Measurements from ENCODE around the gene PAQR7. TPM values are rescaled to one million over a fixed set of nuclear protein-coding genes. Genes with fewer than 3 reads are reported as not detected.

The PAQR7 gene
- total RNA-seq, 2 experiments from 2014 or later, result 1.4 TPM

DNA sequence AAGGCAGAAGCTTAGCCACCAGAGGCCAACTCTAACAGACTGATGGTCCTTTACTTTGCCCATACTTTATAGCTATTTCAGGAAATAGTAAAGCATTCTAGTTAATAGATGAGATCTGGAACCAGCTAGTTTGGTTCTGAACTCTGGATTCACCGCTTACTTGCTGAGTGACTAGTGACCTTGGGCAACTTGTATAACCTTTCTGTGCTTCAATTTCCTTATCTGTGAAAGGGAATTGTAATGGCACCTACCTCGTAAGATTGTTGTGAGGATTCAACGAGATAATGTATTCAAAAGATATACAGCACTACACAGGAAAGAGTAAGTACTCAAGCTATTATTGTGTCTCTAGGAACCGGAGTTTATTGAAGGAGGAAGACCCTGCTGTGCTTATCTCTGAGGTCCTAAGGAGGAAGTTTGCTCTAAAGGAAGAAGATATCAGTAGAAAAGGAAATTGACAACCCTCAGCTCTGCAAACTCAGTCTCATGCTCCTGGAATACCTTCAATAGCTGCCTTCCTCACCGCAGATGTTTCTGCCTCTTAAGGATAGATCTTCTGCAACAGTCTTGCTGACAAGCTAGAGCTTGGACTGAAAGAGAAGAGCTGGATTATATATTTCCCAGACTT, 43.8 kb downstream of the PAQR7 start:
- H3K27me3 Mint-ChIP-seq, result no peaks in the 10 kb centered on the region
- DNase-seq, result no peak
- H3K4me1 Mint-ChIP-seq, result no peaks in the 10 kb centered on the region
- no peak overlapping the region for H3K4me3 Mint-ChIP-seq
- H3K9me3 Mint-ChIP-seq, result no peaks in the 10 kb centered on the region
- POLR2A ChIA-PET, result interaction anchor here (0.6 to 1.3 kb wide), 3 partner anchors 10 to 88 kb away, joined by 3 to 7 read pairs (median 3); partner anchors contain the start of gene PAQR7
- no peak overlapping the region for H3K27ac Mint-ChIP-seq
- CTCF ChIA-PET, result no interaction called here
- peaks cover 64% of the 10 kb centered on the region for H3K36me3 Mint-ChIP-seq (ENCODE audit: low read depth)

DNA sequence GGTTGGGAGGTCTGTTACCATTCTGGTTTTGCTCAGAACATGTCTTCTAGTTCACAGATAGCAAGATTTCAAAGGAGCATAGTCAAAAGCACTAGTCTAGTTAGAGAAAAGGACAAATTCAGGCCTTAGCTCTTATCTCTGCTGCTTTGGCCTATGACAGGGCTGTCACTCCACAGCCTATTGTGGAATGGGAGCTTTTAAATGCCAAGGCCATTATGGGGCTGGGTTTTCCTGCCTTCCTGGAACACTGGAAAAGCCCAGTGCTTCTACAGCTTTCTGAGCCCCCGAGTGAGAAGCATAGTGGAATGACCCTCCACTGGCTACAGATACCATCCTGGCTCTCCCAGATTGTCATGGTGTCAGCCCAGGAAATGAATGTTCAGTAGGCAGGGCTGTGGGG, 46.5 kb downstream of the PAQR7 start:
- POLR2A ChIA-PET, result interaction anchor here (2.0 kb wide), 1 partner anchor 9 kb away, joined by 11 read pairs; the partner anchor contains the start of gene MTFR1L
- Mint-ChIP-seq H3K4me3 (no peak overlapping the region), H3K9me3 (no peaks in the 10 kb centered on the region), H3K27ac (no peak overlapping the region), H3K4me1 (no peaks in the 10 kb centered on the region), H3K27me3 (no peaks in the 10 kb centered on the region), H3K36me3 (ENCODE audit: low read depth) (peaks cover 56% of the 10 kb centered on the region)
- no peak for DNase-seq
- CTCF ChIA-PET, result no interaction called here

DNA sequence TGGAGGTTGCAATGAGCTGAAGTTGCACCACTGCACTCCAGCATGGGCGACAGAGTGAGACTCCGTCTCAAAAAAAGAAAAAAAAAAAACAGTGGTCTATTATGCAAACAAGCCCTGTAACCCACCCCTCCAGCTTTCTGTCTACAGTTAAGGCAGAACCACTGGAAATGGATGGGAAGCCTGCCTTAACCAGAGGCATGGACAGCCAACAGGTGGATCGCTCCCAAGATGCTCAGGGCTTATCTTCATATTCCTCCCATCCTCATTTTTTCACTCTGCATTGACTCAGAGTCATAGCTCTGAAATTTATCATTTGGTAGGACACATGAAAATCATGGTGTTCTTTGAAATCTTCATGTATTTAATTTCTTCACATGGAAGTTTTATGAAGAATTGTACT, 47.0 kb downstream of the PAQR7 start:
- Mint-ChIP-seq H3K27me3 (no peaks in the 10 kb centered on the region), H3K27ac (no peak overlapping the region), H3K36me3 (ENCODE audit: low read depth) (peaks cover 53% of the 10 kb centered on the region), H3K4me1 (no peaks in the 10 kb centered on the region), H3K4me3 (no peak overlapping the region), H3K9me3 (no peaks in the 10 kb centered on the region)
- ChIA-PET CTCF (no interaction called here), POLR2A (interaction anchor here (2.0 kb wide), 1 partner anchor 8 kb away, joined by 11 read pairs; the partner anchor contains the start of gene MTFR1L)
- DNase-seq, result no peak

DNA sequence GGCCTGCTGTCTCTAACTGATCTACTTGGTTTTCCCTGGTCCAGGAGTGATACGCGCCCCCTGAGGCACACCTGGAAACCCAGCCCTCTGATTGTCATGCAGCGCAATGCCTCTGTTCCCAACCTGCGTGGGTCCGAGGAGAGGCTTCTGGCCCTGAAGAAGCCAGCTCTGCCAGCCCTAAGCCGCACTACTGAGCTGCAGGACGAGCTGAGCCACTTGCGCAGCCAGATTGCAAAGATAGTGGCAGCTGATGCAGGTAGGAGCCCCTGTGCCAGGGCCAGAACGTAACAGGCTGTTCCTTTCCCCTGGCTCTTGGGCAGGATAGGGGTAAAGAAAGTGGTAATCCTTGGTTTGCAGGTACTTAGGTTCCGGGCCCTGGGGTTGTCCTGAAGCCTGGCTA, 48.9 kb downstream of the PAQR7 start:
- ChIA-PET POLR2A (no interaction called here), CTCF (no interaction called here)
- H3K4me1 Mint-ChIP-seq, result peaks cover 7% of the 10 kb centered on the region
- DNase-seq, result no peak
- no peaks in the 10 kb centered on the region for H3K27me3 Mint-ChIP-seq
- no peak overlapping the region for H3K27ac Mint-ChIP-seq
- peaks cover 43% of the 10 kb centered on the region for H3K36me3 Mint-ChIP-seq (ENCODE audit: low read depth)
- H3K9me3 Mint-ChIP-seq, result no peaks in the 10 kb centered on the region
- no peak overlapping the region for H3K4me3 Mint-ChIP-seq

DNA sequence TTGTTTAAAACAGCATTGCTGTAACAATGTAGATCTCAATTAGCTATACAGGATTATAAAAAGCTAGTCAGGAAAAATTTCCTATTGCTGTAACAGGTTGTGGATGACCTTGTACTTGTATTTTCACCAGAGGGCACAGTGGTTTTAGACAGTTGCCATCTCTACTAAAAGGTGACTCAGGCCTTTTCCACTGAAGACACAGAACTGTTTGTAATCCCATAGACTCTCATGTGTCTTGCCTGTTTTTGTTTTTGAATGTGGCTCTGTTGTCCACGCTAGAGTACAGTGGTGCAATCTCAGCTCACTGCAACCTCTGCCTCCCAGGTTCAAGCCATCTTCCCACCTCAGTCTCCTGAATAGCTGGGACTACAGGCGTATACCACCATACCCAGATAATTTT, 49.9 kb downstream of the PAQR7 start:
- H3K27me3 Mint-ChIP-seq, result no peaks in the 10 kb centered on the region
- H3K4me3 Mint-ChIP-seq, result no peak overlapping the region
- H3K9me3 Mint-ChIP-seq, result no peaks in the 10 kb centered on the region
- CTCF ChIA-PET, result no interaction called here
- no peak overlapping the region for H3K27ac Mint-ChIP-seq
- POLR2A ChIA-PET, result no interaction called here
- peaks cover 17% of the 10 kb centered on the region for H3K4me1 Mint-ChIP-seq
- no peak for DNase-seq
- peaks cover 38% of the 10 kb centered on the region for H3K36me3 Mint-ChIP-seq (ENCODE audit: low read depth)

DNA sequence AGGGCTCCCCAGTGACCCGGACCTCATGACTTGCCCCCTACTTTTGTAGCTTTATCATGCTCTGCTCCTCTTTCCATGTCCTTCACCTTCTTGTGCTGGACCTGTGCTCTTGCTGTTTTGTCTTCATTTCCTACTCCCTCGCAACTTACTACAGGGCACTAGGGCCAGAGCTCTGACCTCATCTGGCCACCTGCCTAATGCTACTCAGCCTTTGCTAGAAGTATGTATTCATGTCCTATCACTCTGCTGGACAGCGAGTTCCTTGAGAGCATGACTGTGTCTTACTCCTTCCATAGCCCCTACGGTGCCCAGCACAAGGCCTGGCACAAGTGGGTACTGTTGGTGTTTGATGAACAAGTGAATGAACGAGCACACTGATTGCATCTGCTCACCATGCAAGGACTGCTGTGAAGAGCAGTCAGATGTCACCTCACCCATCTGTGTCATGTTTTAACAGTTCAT, 53.8 kb downstream of the PAQR7 start:
- H3K9me3 Mint-ChIP-seq, result no peaks in the 10 kb centered on the region
- peak overlapping the region; percentile 96 for H3K4me3 Mint-ChIP-seq
- peak overlapping the region; percentile 93 for H3K27ac Mint-ChIP-seq
- H3K27me3 Mint-ChIP-seq, result no peaks in the 10 kb centered on the region
- ChIA-PET CTCF (interaction anchor here (0.6 to 2.6 kb wide), 4 partner anchors 9 to 176 kb away, joined by 3 to 11 read pairs (median 4); partner anchors contain the start of gene PAFAH2), POLR2A (interaction anchor here (1.8 to 3.9 kb wide), 4 partner anchors 10 to 589 kb away, joined by 7 to 21 read pairs (median 10); partner anchors contain the start of gene SYF2)
- peaks cover 10% of the 10 kb centered on the region for H3K36me3 Mint-ChIP-seq (ENCODE audit: low read depth)
- DNase-seq, result no peak
- peaks cover 36% of the 10 kb centered on the region for H3K4me1 Mint-ChIP-seq

DNA sequence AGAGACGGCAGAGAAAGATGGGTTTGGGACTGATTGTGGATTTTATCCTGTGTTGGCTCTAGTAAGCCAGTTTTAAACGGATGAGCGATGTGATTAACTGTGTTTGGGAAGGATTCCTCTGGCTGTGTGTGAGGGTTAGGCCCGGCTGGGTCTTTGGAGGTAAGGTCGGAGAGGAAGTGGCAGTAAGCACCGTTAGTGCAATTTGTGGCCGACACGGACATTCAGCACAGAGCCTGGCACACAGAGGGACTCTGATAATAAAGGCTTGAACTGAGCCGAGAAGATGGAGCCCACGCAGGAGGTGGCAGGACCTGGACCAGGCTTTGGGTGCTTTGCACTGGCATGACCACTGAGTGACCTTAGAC, 54.4 kb downstream of the PAQR7 start:
- peak overlapping the region; percentile 93 for H3K27ac Mint-ChIP-seq
- H3K27me3 Mint-ChIP-seq, result no peaks in the 10 kb centered on the region
- CTCF ChIA-PET, result interaction anchor here (0.7 to 2.6 kb wide), 3 partner anchors 74 to 189 kb away, joined by 3 to 11 read pairs (median 6); partner anchors contain the start of gene PAFAH2
- no peak for DNase-seq
- POLR2A ChIA-PET, result interaction anchor here (0.7 to 3.9 kb wide), 12 partner anchors 8 to 589 kb away, joined by 3 to 21 read pairs (median 7); partner anchors contain the start of genes PAFAH2, RSRP1 and SYF2
- H3K9me3 Mint-ChIP-seq, result no peaks in the 10 kb centered on the region
- peaks cover 7% of the 10 kb centered on the region for H3K36me3 Mint-ChIP-seq (ENCODE audit: low read depth)
- H3K4me3 Mint-ChIP-seq, result peak overlapping the region; percentile 96
- H3K4me1 Mint-ChIP-seq, result peaks cover 38% of the 10 kb centered on the region

DNA sequence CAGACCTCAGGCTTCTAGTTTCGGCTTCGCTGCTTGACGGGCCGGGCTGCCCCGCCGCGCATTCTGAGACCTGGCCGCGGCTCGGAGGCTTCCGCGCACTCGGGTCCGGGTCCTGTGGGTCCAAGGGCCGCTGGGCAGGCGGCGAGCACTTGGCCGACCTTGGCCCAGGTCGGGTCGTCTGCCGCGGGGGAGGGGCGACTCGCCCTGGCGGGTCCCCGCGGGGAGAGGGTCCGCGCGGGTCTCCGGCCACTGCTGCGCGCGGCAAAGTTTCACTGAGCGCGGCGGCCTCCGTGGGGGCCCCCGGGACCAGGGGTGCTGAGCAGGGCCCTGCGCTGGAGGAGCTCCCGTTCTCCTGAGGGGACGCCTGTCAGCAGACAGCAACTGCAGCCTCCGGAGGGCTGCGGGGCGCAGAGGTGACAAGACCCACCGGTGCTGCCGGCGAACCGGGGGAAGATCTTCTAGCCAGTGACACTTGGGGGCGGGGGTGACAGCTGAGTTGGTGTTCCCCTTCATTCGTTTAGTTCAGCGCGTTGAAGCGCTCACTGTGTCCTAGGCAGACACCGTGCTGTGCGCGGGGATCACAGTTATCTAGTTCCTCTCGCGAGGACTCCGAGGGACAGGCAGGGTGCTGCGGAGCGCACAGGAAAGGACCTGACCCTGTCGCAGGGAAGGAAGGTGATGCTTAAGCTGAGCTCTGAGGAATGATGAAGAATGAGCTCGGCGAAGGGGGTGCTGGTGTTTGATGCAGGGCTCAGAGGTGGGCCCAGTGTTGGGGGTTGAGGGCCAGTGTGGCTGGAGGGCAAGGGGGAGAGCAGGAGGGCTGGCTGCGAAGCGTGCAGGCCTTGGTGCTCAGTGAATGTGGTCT, 55.0 kb downstream of the PAQR7 start:
- H3K36me3 Mint-ChIP-seq (ENCODE audit: low read depth), result peaks cover 7% of the 10 kb centered on the region
- peak overlapping the region; percentile 96 for H3K4me3 Mint-ChIP-seq
- H3K9me3 Mint-ChIP-seq, result no peaks in the 10 kb centered on the region
- CTCF ChIA-PET, result interaction anchor here (0.7 to 2.6 kb wide), 5 partner anchors 11 to 211 kb away, joined by 3 to 11 read pairs (median 4); partner anchors contain the start of gene PAFAH2
- peaks cover 38% of the 10 kb centered on the region for H3K4me1 Mint-ChIP-seq
- no peaks in the 10 kb centered on the region for H3K27me3 Mint-ChIP-seq
- peak; percentile 81 for DNase-seq
- H3K27ac Mint-ChIP-seq, result peak overlapping the region; percentile 93
- POLR2A ChIA-PET, result interaction anchor here (0.7 to 3.9 kb wide), 31 partner anchors 9 to 588 kb away, joined by 3 to 21 read pairs (median 4); partner anchors contain the start of genes AUNIP, PAFAH2, RSRP1 and SYF2

DNA sequence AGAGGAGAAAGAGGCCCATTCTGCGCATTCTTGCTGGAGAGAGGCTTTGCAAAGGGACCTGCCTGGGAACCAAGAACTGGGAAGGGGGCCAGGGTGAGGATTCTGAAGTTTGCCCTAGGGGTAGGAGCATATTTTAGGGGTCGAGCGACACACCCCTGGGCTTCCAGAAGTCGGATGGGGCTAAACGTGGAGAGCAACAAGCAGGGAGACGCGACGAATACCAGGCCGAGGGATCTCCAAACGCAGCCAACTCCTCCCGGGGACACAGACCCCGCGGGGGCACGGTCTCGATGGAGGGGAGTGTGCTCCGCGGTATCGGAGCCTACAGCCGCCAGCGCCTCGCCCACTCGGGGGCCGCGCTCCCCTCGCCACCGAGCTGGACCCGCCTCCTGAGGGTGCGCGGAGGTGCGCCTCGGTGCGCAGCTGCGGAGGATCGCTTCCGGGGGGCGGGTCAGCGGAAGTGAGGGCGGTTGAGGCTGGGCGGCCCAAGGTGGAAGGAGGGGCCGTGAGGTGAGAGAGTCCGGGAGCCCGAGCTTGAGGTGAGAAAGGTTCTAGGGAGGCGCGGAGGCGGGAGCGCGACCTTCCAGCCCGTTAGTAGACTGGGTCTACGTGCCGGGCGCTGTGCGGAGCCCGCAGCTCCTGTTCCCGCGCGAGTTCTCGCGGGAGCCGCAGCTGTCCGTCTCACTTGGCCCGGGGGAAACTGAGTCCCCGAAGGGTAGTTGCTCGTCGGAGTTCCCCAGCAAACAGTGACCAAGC, 55.8 kb downstream of the PAQR7 start, which contains the start of gene MTFR1L:
Gene MTFR1L, plus strand, starts transcription at position 464 of the 756 bp plus-strand sequence. CDS start 3,151 bp downstream, outside the sequence.
- ChIA-PET CTCF (interaction anchor here (0.6 to 2.6 kb wide), 5 partner anchors 10 to 288 kb away, joined by 3 to 11 read pairs (median 4); partner anchors contain the start of gene PAFAH2), POLR2A (interaction anchor here (0.8 to 3.9 kb wide), 30 partner anchors 10 to 588 kb away, joined by 3 to 21 read pairs (median 4); partner anchors contain the start of genes AUNIP, PAFAH2, RSRP1 and SYF2)
- peak within 1 kb of the TSS; percentile 93 for H3K27ac Mint-ChIP-seq
- H3K27me3 Mint-ChIP-seq, result no peaks in the 10 kb centered on the region
- H3K4me3 Mint-ChIP-seq, result peak within 1 kb of the TSS; percentile 96
- H3K4me1 Mint-ChIP-seq, result peaks cover 38% of the 10 kb centered on the region
- peaks cover 7% of the 10 kb centered on the region for H3K36me3 Mint-ChIP-seq (ENCODE audit: low read depth)
- DNase-seq, result peak; percentile 95
- H3K9me3 Mint-ChIP-seq, result no peaks in the 10 kb centered on the region

DNA sequence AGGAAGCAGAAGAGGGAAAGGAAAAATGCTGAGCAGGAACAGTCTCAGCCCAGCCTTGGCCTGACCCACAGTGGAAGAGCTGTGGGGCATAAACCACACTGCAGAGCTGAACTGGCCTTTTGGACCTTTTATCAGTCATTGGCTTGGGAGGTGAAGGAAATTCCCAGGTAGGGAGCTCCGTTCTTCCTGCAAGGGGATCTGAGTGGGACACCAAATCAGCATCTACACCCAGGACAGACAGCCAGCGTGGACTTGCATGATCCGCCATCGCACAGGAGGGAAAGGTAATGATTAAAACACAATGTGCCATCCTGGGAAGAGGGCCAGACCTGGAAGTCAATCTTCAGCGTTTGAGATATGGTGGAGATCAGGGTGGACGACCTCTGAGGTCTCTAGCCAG, 56.9 kb downstream of the PAQR7 start:
- no peaks in the 10 kb centered on the region for H3K27me3 Mint-ChIP-seq
- H3K9me3 Mint-ChIP-seq, result no peaks in the 10 kb centered on the region
- POLR2A ChIA-PET, result interaction anchor here (0.5 to 3.9 kb wide), 4 partner anchors 40 to 472 kb away, joined by 3 to 21 read pairs (median 6); no protein-coding TSS in a partner anchor

DNA sequence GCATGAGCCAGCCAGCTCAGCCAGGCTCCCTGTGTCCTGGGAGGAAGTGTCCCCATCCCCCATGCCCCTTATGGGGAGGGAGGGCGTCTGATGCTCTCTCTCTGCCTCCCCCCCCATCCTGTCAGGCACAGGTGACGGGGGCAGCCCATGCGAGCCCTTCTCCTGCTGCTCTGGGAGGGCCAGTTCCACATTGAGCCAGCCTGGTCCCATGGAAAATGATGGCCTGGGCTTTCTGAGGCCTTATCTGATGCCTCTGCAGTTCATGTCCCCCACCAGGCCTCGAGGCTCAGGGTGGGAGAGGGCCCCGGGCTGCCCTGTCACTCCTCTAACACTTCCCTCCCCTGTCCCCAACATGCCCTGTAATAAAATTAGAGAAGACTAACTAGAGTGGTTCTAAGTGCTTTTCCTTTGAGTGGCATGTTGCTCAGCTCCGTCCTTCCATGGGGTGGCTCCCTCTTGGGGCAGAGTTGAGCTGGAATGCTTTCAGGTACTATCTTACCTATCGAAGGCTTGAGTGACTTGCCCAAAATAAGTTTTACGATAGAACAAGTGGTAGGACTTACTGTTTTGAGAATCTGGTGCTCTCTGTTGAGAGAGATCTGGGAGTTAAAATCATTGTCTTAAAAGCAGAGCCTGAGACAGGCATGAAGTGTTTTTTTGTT, 57.5 kb downstream of the PAQR7 start:
- Mint-ChIP-seq H3K4me3 (peak overlapping the region; percentile 54), H3K4me1 (peaks cover 38% of the 10 kb centered on the region), H3K9me3 (no peaks in the 10 kb centered on the region), H3K36me3 (ENCODE audit: low read depth) (peaks cover 7% of the 10 kb centered on the region), H3K27me3 (no peaks in the 10 kb centered on the region), H3K27ac (no peak overlapping the region)
- CTCF ChIA-PET, result interaction anchor here (1.2 kb wide), 1 partner anchor 314 kb away, joined by 3 read pairs; no protein-coding TSS in a partner anchor
- DNase-seq, result no peak
- POLR2A ChIA-PET, result no interaction called here

More for the DNA sequence above, 56.9 kb downstream of the PAQR7 start:
- DNase-seq, result no peak
- Mint-ChIP-seq H3K4me1 (peaks cover 38% of the 10 kb centered on the region), H3K4me3 (peak overlapping the region; percentile 96), H3K36me3 (ENCODE audit: low read depth) (peaks cover 7% of the 10 kb centered on the region), H3K27ac (peak overlapping the region; percentile 91)
- CTCF ChIA-PET, result interaction anchor here (1.2 kb wide), 1 partner anchor 315 kb away, joined by 3 read pairs; no protein-coding TSS in a partner anchor

All from activated CD4-positive, alpha-beta memory T cell treated with anti-CD3 and anti-CD28 coated beads, Interleukin-2, amount 10 ng/mL, durations not matched to agents 7 days and 5 days (primary cell).